Sigmoid colon (tissue), 4 donors: ENCODE measurements around the gene CCIN.

Source experiments
- POLR2A ChIP-seq, 2 donors: fragments of 450-650 bp; IDR thresholded peaks; one replicate each; pipeline ENCODE4 v1.6.1; 2016; ENCODE audit warnings: antibody characterized with exemption in 2 of 2, mild to moderate bottlenecking in 2 of 2, moderate library complexity in 2 of 2
- POLR2AphosphoS5 ChIP-seq, 4 donors: sonication (generic); formaldehyde crosslinking; IDR thresholded peaks; one replicate each; pipeline ENCODE4 v1.6.1; 2017; ENCODE audit warnings: antibody characterized with exemption in 4 of 4

- no peak for TF ChIP-seq POLR2AphosphoS5 (IDR thresholded peaks at IDR 0.05)
- TF ChIP-seq POLR2A (IDR thresholded peaks at IDR 0.05), result no peak
These were observed 19.0 kb downstream of the CCIN start for GRCh38 chr9:36188212-36188611.
